RPMI8226 (cell line): ENCODE measurements around the gene HIPK2.

Source experiments
- DNase-seq: peaks from one replicate; pipeline ENCODE4 v3.0.0-alpha.2; 2015

HIPK2 gene

GRCh38 chr7:139733751-139734150 is 44.0 kb downstream of the HIPK2 start:
- DNase-seq, result no peak

- no peak for DNase-seq
These were observed 45.2 kb downstream of the HIPK2 start for GRCh38 chr7:139732471-139733167.

- no peak for DNase-seq
These were observed 45.9 kb downstream of the HIPK2 start for GRCh38 chr7:139731802-139732470.

- peak; percentile 49 for DNase-seq
These were observed 46.8 kb downstream of the HIPK2 start for GRCh38 chr7:139730746-139731612.

- no peak for DNase-seq
These were observed 49.6 kb downstream of the HIPK2 start for GRCh38 chr7:139728203-139728602.

- DNase-seq, result no peak
These were observed 50.6 kb downstream of the HIPK2 start for GRCh38 chr7:139727151-139727705.

GRCh38 chr7:139726485-139726869 is 51.3 kb downstream of the HIPK2 start:
- no peak for DNase-seq

- DNase-seq, result no peak
These were observed 51.8 kb downstream of the HIPK2 start for GRCh38 chr7:139725858-139726484.

GRCh38 chr7:139725077-139725476 is 52.7 kb downstream of the HIPK2 start:
- no peak for DNase-seq

GRCh38 chr7:139722604-139723003 is 55.2 kb downstream of the HIPK2 start:
- no peak for DNase-seq

GRCh38 chr7:139721821-139722220 is 56.0 kb downstream of the HIPK2 start:
- DNase-seq, result no peak

- no peak for DNase-seq
These were observed 56.4 kb downstream of the HIPK2 start for GRCh38 chr7:139721417-139721816.

GRCh38 chr7:139720705-139721231 is 57.0 kb downstream of the HIPK2 start:
- no peak for DNase-seq

- no peak for DNase-seq
These were observed 57.6 kb downstream of the HIPK2 start for GRCh38 chr7:139720186-139720585.

GRCh38 chr7:139718859-139719258 is 58.9 kb downstream of the HIPK2 start:
- no peak for DNase-seq

GRCh38 chr7:139718141-139718540 is 59.7 kb downstream of the HIPK2 start:
- DNase-seq, result no peak

GRCh38 chr7:139716156-139716942 is 61.4 kb downstream of the HIPK2 start:
- no peak for DNase-seq

GRCh38 chr7:139715194-139715815 is 62.5 kb downstream of the HIPK2 start:
- DNase-seq, result no peak

- DNase-seq, result no peak
These were observed 63.5 kb downstream of the HIPK2 start for GRCh38 chr7:139714163-139714901.

GRCh38 chr7:139713526-139714162 is 64.2 kb downstream of the HIPK2 start:
- DNase-seq, result no peak
